WTC11 (cell line): ENCODE results near the gene EPHA2. TPM values are rescaled to one million over a fixed set of nuclear protein-coding genes. Genes with fewer than 3 reads are reported as not detected.

Experiments used
- ATAC-seq: fragments of 200-7000 bp; cut with Tn5 transposase; 2 replicates; pipeline ENCODE4 v1.10.0; 2021; ENCODE audit warnings: mild to moderate bottlenecking, moderate library complexity
- CTCF ChIA-PET: fragments of 300-600 bp; sonication (Branson Sonifier 250); formaldehyde crosslinking; loops from one replicate; lab custom pipeline; 2021; ENCODE audit warnings: antibody characterized with exemption; lab: Charles Lee
- POLR2A ChIA-PET: fragments of 350-600 bp; sonication (Branson Sonifier 250); formaldehyde crosslinking; loops from one replicate; lab custom pipeline; 2021; ENCODE audit warnings: antibody characterized with exemption; lab: Charles Lee
- DNase-seq: peaks from one replicate; pipeline ENCODE4 v3.0.0; 2021; ENCODE audit warnings: low spot score
- H3K27ac Mint-ChIP-seq: 2 replicates; pipeline ENCODE4 v1.8.0; 2021; ENCODE audit warnings: mixed read lengths
- H3K27me3 Mint-ChIP-seq: 2 replicates; pipeline ENCODE4 v1.8.0; 2021; ENCODE audit warnings: low read depth, mild to moderate bottlenecking, moderate library complexity, mixed read lengths
- H3K36me3 Mint-ChIP-seq: 2 replicates; pipeline ENCODE4 v1.8.0; 2021; ENCODE audit warnings: mixed read lengths
- H3K4me1 Mint-ChIP-seq: 2 replicates; pipeline ENCODE4 v1.8.0; 2022; ENCODE audit warnings: mixed read lengths
- H3K4me3 Mint-ChIP-seq: 2 replicates; pipeline ENCODE4 v1.8.0; 2021; ENCODE audit warnings: mild to moderate bottlenecking, moderate library complexity, mixed read lengths
- H3K9me3 Mint-ChIP-seq: 2 replicates; pipeline ENCODE4 v1.8.0; 2021; ENCODE audit warnings: mixed read lengths
- CBFB ChIP-seq: sonication (generic); formaldehyde crosslinking; IDR thresholded peaks from 2 replicates; pipeline ENCODE4 v1.8.1; 2022; ENCODE audit warnings: mild to moderate bottlenecking, low read depth, missing genetic modification reagents
- CREM ChIP-seq: sonication (generic); formaldehyde crosslinking; IDR thresholded peaks from 2 replicates; pipeline ENCODE4 v1.8.1; 2022; ENCODE audit warnings: mild to moderate bottlenecking, missing genetic modification reagents, moderate library complexity
- CTCF ChIP-seq: fragments of 200-600 bp; IDR thresholded peaks from 2 replicates; pipeline ENCODE4 v1.8.0; 2022; ENCODE audit warnings: antibody characterized with exemption
- ETV6 ChIP-seq: sonication (generic); formaldehyde crosslinking; IDR thresholded peaks from 2 replicates; pipeline ENCODE4 v1.8.1; 2022; ENCODE audit warnings: mild to moderate bottlenecking, missing genetic modification reagents
- HMGA2 ChIP-seq: fragments of 250-450 bp; sonication (Bioruptor Pico); IDR thresholded peaks from 2 replicates; pipeline ENCODE4 v1.4.0; 2021; ENCODE audit warnings: mild to moderate bottlenecking, moderate library complexity
- MXD4 ChIP-seq: fragments of 250-450 bp; sonication (Bioruptor Pico); IDR thresholded peaks from 2 replicates; pipeline ENCODE4 v1.8.0; 2021; ENCODE audit warnings: mild to moderate bottlenecking, moderate library complexity, borderline replicate concordance
- NFE2L1 ChIP-seq: sonication (generic); formaldehyde crosslinking; IDR thresholded peaks from 2 replicates; pipeline ENCODE4 v1.8.1; 2023; ENCODE audit warnings: missing genetic modification reagents
- NR3C1 ChIP-seq: sonication (generic); formaldehyde crosslinking; conservative IDR thresholded peaks from 2 replicates; pipeline ENCODE4 v1.8.1; 2023; ENCODE audit warnings: low read depth, mild to moderate bottlenecking, missing genetic modification reagents
- PRRX2 ChIP-seq: fragments of 250-450 bp; sonication (Bioruptor Pico); IDR thresholded peaks from 2 replicates; pipeline ENCODE4 v1.8.0; 2021; ENCODE audit warnings: mild to moderate bottlenecking
- RELA ChIP-seq: sonication (generic); formaldehyde crosslinking; IDR thresholded peaks from 2 replicates; pipeline ENCODE4 v1.8.1; 2022; ENCODE audit warnings: missing genetic modification reagents, mild to moderate bottlenecking, borderline replicate concordance
- SOX15 ChIP-seq: fragments of 250-450 bp; sonication (Bioruptor Pico); IDR thresholded peaks from 2 replicates; pipeline ENCODE4 v1.9.0; 2021; ENCODE audit warnings: mild to moderate bottlenecking
- SP1 ChIP-seq: sonication (generic); formaldehyde crosslinking; conservative IDR thresholded peaks from 2 replicates; pipeline ENCODE4 v1.8.1; 2022; ENCODE audit warnings: missing genetic modification reagents
- TEAD1 ChIP-seq: sonication (generic); formaldehyde crosslinking; IDR thresholded peaks from 2 replicates; pipeline ENCODE4 v1.8.0; 2022; ENCODE audit warnings: mild to moderate bottlenecking, missing genetic modification reagents
- USF2 ChIP-seq: sonication (generic); formaldehyde crosslinking; IDR thresholded peaks from 2 replicates; pipeline ENCODE4 v1.8.1; 2023; ENCODE audit warnings: mild to moderate bottlenecking, missing genetic modification reagents, moderate library complexity
- ZNF138 ChIP-seq: sonication (generic); formaldehyde crosslinking; conservative IDR thresholded peaks from 2 replicates; pipeline ENCODE4 v1.8.1; 2022; ENCODE audit warnings: mild to moderate bottlenecking, moderate library complexity, missing genetic modification reagents
- ZNF232 ChIP-seq: sonication (generic); formaldehyde crosslinking; IDR thresholded peaks from 2 replicates; pipeline ENCODE4 v1.8.0; 2022; ENCODE audit warnings: mild to moderate bottlenecking, missing genetic modification reagents
- ZNF423 ChIP-seq: fragments of 250-450 bp; sonication (Bioruptor Pico); IDR thresholded peaks from 2 replicates; pipeline ENCODE4 v2.1.2; 2022; ENCODE audit warnings: mild to moderate bottlenecking, moderate library complexity
- total RNA-seq: library from RNA; stranded (reverse); gene quantifications from 3 replicates; pipeline ENCODE4 v1.2.3, GENCODE V29; 2021
- TF ChIP-seq, protein P1 (sequence below): sonication (generic); formaldehyde crosslinking; IDR thresholded peaks from 2 replicates; pipeline ENCODE4 v1.8.1; 2023; ENCODE audit warnings: mild to moderate bottlenecking, missing genetic modification reagents, borderline replicate concordance
- TF ChIP-seq, protein P2 (sequence below): sonication (generic); formaldehyde crosslinking; IDR thresholded peaks from 2 replicates; pipeline ENCODE4 v1.8.1; 2022; ENCODE audit warnings: missing genetic modification reagents, borderline replicate concordance
- TF ChIP-seq, protein P3 (sequence below): sonication (generic); formaldehyde crosslinking; IDR thresholded peaks from 2 replicates; pipeline ENCODE4 v1.8.0; 2023; ENCODE audit warnings: mild to moderate bottlenecking, missing genetic modification reagents

Gene EPHA2
- total RNA-seq, 1 experiment from 2014 or later, result 44.4 TPM

DNA sequence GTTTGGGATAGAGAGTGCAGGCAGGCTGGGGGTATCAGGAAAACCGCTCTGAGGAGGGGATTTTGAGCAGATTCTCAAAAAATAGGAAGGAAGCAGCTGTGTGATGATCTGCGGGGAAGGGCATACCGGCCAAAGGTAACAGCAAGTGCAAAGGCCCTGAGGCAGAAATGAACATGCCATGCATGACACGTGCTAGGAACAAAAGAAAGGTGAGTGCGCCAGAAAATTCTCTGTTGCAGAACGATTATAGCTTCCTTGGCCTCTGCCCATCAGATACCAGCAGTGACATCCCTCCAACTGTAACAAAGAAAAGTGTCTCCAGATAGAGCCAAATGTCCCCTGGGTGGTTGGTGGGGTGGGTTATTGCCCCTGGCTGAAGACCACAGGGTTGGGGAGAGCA is 45.4 kb downstream of the EPHA2 start:
- Mint-ChIP-seq H3K36me3 (peaks cover 14% of the 10 kb centered on the region), H3K4me3 (no peak overlapping the region), H3K9me3 (peaks cover 20% of the 10 kb centered on the region), H3K27me3 (peaks cover 11% of the 10 kb centered on the region), H3K4me1 (peaks cover 21% of the 10 kb centered on the region), H3K27ac (no peak overlapping the region)
- DNase-seq (no peak), ATAC-seq (no peak)
- TF ChIP-seq MXD4 (CRISPR knock-in tag) (no peak), USF2 (no peak), NR3C1 (no peak), CBFB (CRISPR knock-in tag) (no peak), ZNF138 (CRISPR knock-in tag) (no peak), TEAD1 (no peak), ZNF232 (CRISPR knock-in tag) (no peak), RELA (CRISPR knock-in tag) (no peak), PRRX2 (CRISPR knock-in tag) (no peak), HMGA2 (no peak), SP1 (CRISPR knock-in tag) (no peak), CREM (CRISPR knock-in tag) (no peak), ZNF423 (no peak), ETV6 (CRISPR knock-in tag) (no peak)
- TF ChIP-seq, protein P1, sequence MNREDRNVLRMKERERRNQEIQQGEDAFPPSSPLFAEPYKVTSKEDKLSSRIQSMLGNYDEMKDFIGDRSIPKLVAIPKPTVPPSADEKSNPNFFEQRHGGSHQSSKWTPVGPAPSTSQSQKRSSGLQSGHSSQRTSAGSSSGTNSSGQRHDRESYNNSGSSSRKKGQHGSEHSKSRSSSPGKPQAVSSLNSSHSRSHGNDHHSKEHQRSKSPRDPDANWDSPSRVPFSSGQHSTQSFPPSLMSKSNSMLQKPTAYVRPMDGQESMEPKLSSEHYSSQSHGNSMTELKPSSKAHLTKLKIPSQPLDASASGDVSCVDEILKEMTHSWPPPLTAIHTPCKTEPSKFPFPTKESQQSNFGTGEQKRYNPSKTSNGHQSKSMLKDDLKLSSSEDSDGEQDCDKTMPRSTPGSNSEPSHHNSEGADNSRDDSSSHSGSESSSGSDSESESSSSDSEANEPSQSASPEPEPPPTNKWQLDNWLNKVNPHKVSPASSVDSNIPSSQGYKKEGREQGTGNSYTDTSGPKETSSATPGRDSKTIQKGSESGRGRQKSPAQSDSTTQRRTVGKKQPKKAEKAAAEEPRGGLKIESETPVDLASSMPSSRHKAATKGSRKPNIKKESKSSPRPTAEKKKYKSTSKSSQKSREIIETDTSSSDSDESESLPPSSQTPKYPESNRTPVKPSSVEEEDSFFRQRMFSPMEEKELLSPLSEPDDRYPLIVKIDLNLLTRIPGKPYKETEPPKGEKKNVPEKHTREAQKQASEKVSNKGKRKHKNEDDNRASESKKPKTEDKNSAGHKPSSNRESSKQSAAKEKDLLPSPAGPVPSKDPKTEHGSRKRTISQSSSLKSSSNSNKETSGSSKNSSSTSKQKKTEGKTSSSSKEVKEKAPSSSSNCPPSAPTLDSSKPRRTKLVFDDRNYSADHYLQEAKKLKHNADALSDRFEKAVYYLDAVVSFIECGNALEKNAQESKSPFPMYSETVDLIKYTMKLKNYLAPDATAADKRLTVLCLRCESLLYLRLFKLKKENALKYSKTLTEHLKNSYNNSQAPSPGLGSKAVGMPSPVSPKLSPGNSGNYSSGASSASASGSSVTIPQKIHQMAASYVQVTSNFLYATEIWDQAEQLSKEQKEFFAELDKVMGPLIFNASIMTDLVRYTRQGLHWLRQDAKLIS, result no peak
- TF ChIP-seq, protein P2, sequence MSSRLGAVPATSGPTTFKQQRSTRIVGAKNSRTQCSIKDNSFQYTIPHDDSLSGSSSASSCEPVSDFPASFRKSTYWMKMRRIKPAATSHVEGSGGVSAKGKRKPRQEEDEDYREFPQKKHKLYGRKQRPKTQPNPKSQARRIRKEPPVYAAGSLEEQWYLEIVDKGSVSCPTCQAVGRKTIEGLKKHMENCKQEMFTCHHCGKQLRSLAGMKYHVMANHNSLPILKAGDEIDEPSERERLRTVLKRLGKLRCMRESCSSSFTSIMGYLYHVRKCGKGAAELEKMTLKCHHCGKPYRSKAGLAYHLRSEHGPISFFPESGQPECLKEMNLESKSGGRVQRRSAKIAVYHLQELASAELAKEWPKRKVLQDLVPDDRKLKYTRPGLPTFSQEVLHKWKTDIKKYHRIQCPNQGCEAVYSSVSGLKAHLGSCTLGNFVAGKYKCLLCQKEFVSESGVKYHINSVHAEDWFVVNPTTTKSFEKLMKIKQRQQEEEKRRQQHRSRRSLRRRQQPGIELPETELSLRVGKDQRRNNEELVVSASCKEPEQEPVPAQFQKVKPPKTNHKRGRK (CRISPR knock-in tag), result no peak
- TF ChIP-seq, protein P3, sequence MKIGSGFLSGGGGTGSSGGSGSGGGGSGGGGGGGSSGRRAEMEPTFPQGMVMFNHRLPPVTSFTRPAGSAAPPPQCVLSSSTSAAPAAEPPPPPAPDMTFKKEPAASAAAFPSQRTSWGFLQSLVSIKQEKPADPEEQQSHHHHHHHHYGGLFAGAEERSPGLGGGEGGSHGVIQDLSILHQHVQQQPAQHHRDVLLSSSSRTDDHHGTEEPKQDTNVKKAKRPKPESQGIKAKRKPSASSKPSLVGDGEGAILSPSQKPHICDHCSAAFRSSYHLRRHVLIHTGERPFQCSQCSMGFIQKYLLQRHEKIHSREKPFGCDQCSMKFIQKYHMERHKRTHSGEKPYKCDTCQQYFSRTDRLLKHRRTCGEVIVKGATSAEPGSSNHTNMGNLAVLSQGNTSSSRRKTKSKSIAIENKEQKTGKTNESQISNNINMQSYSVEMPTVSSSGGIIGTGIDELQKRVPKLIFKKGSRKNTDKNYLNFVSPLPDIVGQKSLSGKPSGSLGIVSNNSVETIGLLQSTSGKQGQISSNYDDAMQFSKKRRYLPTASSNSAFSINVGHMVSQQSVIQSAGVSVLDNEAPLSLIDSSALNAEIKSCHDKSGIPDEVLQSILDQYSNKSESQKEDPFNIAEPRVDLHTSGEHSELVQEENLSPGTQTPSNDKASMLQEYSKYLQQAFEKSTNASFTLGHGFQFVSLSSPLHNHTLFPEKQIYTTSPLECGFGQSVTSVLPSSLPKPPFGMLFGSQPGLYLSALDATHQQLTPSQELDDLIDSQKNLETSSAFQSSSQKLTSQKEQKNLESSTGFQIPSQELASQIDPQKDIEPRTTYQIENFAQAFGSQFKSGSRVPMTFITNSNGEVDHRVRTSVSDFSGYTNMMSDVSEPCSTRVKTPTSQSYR (CRISPR knock-in tag), result no peak
- ChIA-PET POLR2A (no interaction called here), CTCF (interaction anchor here (1.3 kb wide), 1 partner anchor 28 kb away, joined by 6 read pairs; no protein-coding TSS in a partner anchor)

DNA sequence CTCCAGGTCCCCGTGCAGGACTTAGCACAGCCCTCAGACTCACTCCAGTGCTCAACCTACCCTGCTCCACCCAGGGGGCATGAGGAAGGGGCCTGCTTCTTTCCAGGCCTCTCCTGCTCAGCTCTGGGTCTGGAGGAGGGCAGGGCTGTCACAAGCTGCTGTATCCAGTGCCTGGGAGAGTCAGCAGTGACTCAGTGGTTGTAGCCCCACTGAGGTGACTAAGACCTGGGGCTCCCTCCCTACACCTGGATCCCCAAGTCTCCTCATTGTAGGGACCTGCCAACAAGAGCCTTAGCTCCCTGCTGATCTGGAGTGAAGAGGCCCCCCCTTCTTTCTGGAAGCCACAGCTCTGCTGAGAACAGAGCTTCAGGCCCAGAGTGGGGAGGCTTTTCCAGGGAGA is 46.3 kb downstream of the EPHA2 start:
- ChIA-PET POLR2A (no interaction called here), CTCF (interaction anchor here (1.1 kb wide), 1 partner anchor 31 kb away, joined by 6 read pairs; no protein-coding TSS in a partner anchor)
- H3K27me3 Mint-ChIP-seq, result peaks cover 14% of the 10 kb centered on the region
- no peak overlapping the region for H3K4me3 Mint-ChIP-seq
- H3K9me3 Mint-ChIP-seq, result peaks cover 20% of the 10 kb centered on the region
- ATAC-seq (no peak), DNase-seq (no peak)
- no peak overlapping the region for H3K27ac Mint-ChIP-seq
- peaks cover 14% of the 10 kb centered on the region for H3K36me3 Mint-ChIP-seq
- peaks cover 16% of the 10 kb centered on the region for H3K4me1 Mint-ChIP-seq
- TF ChIP-seq SOX15 (no peak), CTCF (no peak), NFE2L1 (no peak)
- TF ChIP-seq, protein P3 (CRISPR knock-in tag), result no peak
